IMR-90 (cell line): ENCODE measurements around the gene SLC22A12. TPM values are rescaled to one million over a fixed set of nuclear protein-coding genes. Genes with fewer than 3 reads are reported as not detected.

Source experiments
- ATAC-seq: fragments of 200-7000 bp; cut with Tn5 transposase; 2 replicates; pipeline ENCODE4 v1.9.1; 2020; ENCODE audit warnings: low read depth, mild to moderate bottlenecking, moderate library complexity
- BruUV-seq: library from RNA; stranded (reverse); fragments of 400-500 nt; replicated peaks from 2 replicates; lab custom pipeline; 2021; lab: Mats Ljungman, UMichigan
- CTCF ChIA-PET: fragments of 300-600 bp; formaldehyde crosslinking; extraction: SDS; loops from one replicate; lab custom pipeline; 2021; ENCODE audit warnings: antibody characterized with exemption; lab: Yijun Ruan, JAX
- POLR2A ChIA-PET: fragments of 300-600 bp; sonication (Branson Sonifier 250); formaldehyde crosslinking; loops from one replicate; lab custom pipeline; 2022; ENCODE audit warnings: antibody characterized with exemption; ENCODE audit not compliant: unreplicated experiment; lab: Charles Lee
- DNase-seq: peaks from one replicate; pipeline ENCODE4 v3.0.0; 2013
- H2AFZ ChIP-seq: replicated peaks from 2 replicates; pipeline ENCODE3; 2013; ENCODE audit warnings: low read length, mild to moderate bottlenecking; ENCODE audit not compliant: poor library complexity
- H2AK5ac ChIP-seq: 2 replicates; pipeline ENCODE4 v1.6.1; 2013; ENCODE audit warnings: low read depth, low read length, inconsistent platforms
- H2AK9ac ChIP-seq: replicated peaks from 2 replicates; pipeline ENCODE3; 2013; ENCODE audit warnings: mild to moderate bottlenecking, low read depth, low read length, moderate library complexity; ENCODE audit not compliant: poor library complexity
- H2BK120ac ChIP-seq: 2 replicates; pipeline ENCODE4 v1.6.1; 2013; ENCODE audit warnings: low read depth, low read length, inconsistent platforms
- H2BK15ac ChIP-seq: 3 replicates; pipeline ENCODE4 v1.6.1; 2013; ENCODE audit warnings: low read depth, low read length, inconsistent platforms
- H2BK20ac ChIP-seq: 2 replicates; pipeline ENCODE4 v1.6.1; 2013; ENCODE audit warnings: low read depth, mild to moderate bottlenecking, inconsistent platforms, low read length, moderate library complexity
- H2BK5ac ChIP-seq: 2 replicates; pipeline ENCODE4 v1.6.1; 2013; ENCODE audit warnings: mild to moderate bottlenecking, low read depth, low read length, inconsistent platforms; ENCODE audit not compliant: poor library complexity, severe bottlenecking
- H3K14ac ChIP-seq: replicated peaks from 2 replicates; pipeline ENCODE4 v1.6.1; 2013; ENCODE audit warnings: low read depth, low read length, inconsistent platforms
- H3K18ac ChIP-seq: 2 replicates; pipeline ENCODE4 v1.6.1; 2013; ENCODE audit warnings: low read depth, low read length, control low read depth
- H3K23ac ChIP-seq: 2 replicates; pipeline ENCODE4 v1.6.1; 2013; ENCODE audit warnings: low read depth, low read length, inconsistent platforms
- H3K27ac ChIP-seq: 2 replicates; pipeline ENCODE4 v1.5.1; 2013; ENCODE audit warnings: mild to moderate bottlenecking, control low read depth, low read length; ENCODE audit not compliant: insufficient read depth
- H3K27me3 ChIP-seq: 2 replicates; pipeline ENCODE4 v1.6.1; 2013; ENCODE audit warnings: low read length; ENCODE audit not compliant: control insufficient read depth, insufficient read depth
- H3K36me3 ChIP-seq: 2 replicates; pipeline ENCODE4 v1.6.1; 2013; ENCODE audit warnings: low read length, mixed read lengths; ENCODE audit not compliant: control insufficient read depth, insufficient read depth
- H3K4ac ChIP-seq: 2 replicates; pipeline ENCODE4 v1.6.1; 2013; ENCODE audit warnings: low read depth, low read length, inconsistent platforms
- H3K4me1 ChIP-seq: 2 replicates; pipeline ENCODE4 v1.6.1; 2013; ENCODE audit warnings: low read length, mixed read lengths; ENCODE audit not compliant: control insufficient read depth, insufficient read depth
- H3K4me2 ChIP-seq: 2 replicates; pipeline ENCODE4 v1.6.1; 2013; ENCODE audit warnings: low read depth, mild to moderate bottlenecking, control low read depth, low read length, moderate library complexity
- H3K4me3 ChIP-seq: 2 replicates; pipeline ENCODE4 v1.5.1; 2013; ENCODE audit warnings: low read depth, mild to moderate bottlenecking, control low read depth, low read length, moderate library complexity; ENCODE audit not compliant: insufficient read depth
- H3K56ac ChIP-seq: 2 replicates; pipeline ENCODE4 v1.6.1; 2013; ENCODE audit warnings: low read length, inconsistent platforms; ENCODE audit not compliant: insufficient read depth; ENCODE audit errors: extremely low read depth
- H3K79me1 ChIP-seq, 2 experiments: 2 replicates each; pipeline ENCODE4 v1.6.1; 2013; ENCODE audit warnings: low read length in 2 of 2, inconsistent platforms in 1 of 2, low read depth in 1 of 2
- H3K9ac ChIP-seq: 2 replicates; pipeline ENCODE4 v1.6.1; 2013; ENCODE audit warnings: low read depth, low read length, control low read depth
- H3K9me1 ChIP-seq: 2 replicates; pipeline ENCODE4 v1.6.1; 2013; ENCODE audit warnings: low read length, inconsistent platforms; ENCODE audit not compliant: insufficient read depth
- H3K9me3 ChIP-seq: 2 replicates; pipeline ENCODE4 v1.6.1; 2013; ENCODE audit warnings: low read length; ENCODE audit not compliant: control insufficient read depth, insufficient read depth
- H4K20me1 ChIP-seq: 2 replicates; pipeline ENCODE4 v1.6.1; 2013; ENCODE audit warnings: low read length, inconsistent platforms; ENCODE audit not compliant: insufficient read depth
- H4K5ac ChIP-seq: 2 replicates; pipeline ENCODE4 v1.6.1; 2013; ENCODE audit warnings: mild to moderate bottlenecking, low read depth, low read length, control low read depth
- H4K8ac ChIP-seq, 2 experiments: 2 replicates each; pipeline ENCODE4 v1.6.1; 2013; ENCODE audit warnings: low read depth in 2 of 2, low read length in 2 of 2, control low read depth in 1 of 2, inconsistent platforms in 1 of 2
- H4K91ac ChIP-seq: 2 replicates; pipeline ENCODE4 v1.6.1; 2013; ENCODE audit warnings: low read depth, low read length, inconsistent platforms; ENCODE audit not compliant: insufficient read depth
- BHLHE40 ChIP-seq: fragments of 150-350 bp; IDR thresholded peaks from 2 replicates; pipeline ENCODE4 v1.6.1; 2016; ENCODE audit warnings: mild to moderate bottlenecking, low read depth, low read length
- CHD1 ChIP-seq: IDR thresholded peaks from 2 replicates; pipeline ENCODE4 v1.6.1; 2012; ENCODE audit warnings: low read depth, low read length, improper control_type of control experiment
- MXI1 ChIP-seq: IDR thresholded peaks from 2 replicates; pipeline ENCODE4 v1.6.1; 2012; ENCODE audit warnings: low read depth, mild to moderate bottlenecking, low read length, moderate library complexity, borderline replicate concordance
- SMC3 ChIP-seq: fragments of 150-350 bp; IDR thresholded peaks from 2 replicates; pipeline ENCODE4 v1.6.1; 2016; ENCODE audit warnings: low read depth, mild to moderate bottlenecking, antibody characterized with exemption, low read length, moderate library complexity
- whole genome bisulfite sequencing, 2 experiments: methylation state at CpG; one replicate each; pipeline versions ENCODE4 v1.1.5 to v1.1.7; 2013; ENCODE audit warnings: missing lambda C conversion rate in 2 of 2; ENCODE audit not compliant: insufficient read length in 1 of 2; ENCODE audit errors: extremely low coverage in 2 of 2; 5-methylcytosine and 5-hydroxymethylcytosine counted together
- dilution Hi-C: fragments of 300-500 bp; cut with HindIII; formaldehyde crosslinking; loops from one replicate; pipeline ENCODE4 v1.14.3; 2018; ENCODE audit warnings: low sequenced_read_pairs; ENCODE audit not compliant: unreplicated experiment
- in situ Hi-C: fragments of 300-500 bp; cut with MboI; formaldehyde crosslinking; loops from 3 replicates; pipeline ENCODE4 v1.14.3; 2019; ENCODE audit warnings: low sequenced_read_pairs, inconsistent platforms, mixed read lengths
- intact Hi-C: fragments of 100-400 bp; cut with micrococcal nuclease; formaldehyde crosslinking; loops from 2 replicates; pipeline ENCODE4 v1.10.0; 2022
- polyA plus RNA-seq, 3 experiments: library from polyadenylated mRNA; depleted of rRNA; stranded (reverse); fragments of >200 nt; gene quantifications; 2 replicates each; pipeline ENCODE4 v1.2.3, GENCODE V29; 2012; ENCODE audit warnings: low replicate concordance in 1 of 3
- total RNA-seq: library from RNA; depleted of rRNA; stranded (reverse); fragments of >200 nt; gene quantifications from 2 replicates; pipeline ENCODE4 v1.2.3, GENCODE V29; 2012
- TF ChIP-seq, protein P1 (sequence below): fragments of 150-350 bp; IDR thresholded peaks from 2 replicates; pipeline ENCODE4 v1.6.1; 2017; ENCODE audit warnings: mild to moderate bottlenecking, antibody characterized with exemption, low read length, low read depth

Gene SLC22A12
- total and polyA plus RNA-seq, 2 of the 4 experiments (the other 2 are of a cell fraction), result not detected

DNA sequence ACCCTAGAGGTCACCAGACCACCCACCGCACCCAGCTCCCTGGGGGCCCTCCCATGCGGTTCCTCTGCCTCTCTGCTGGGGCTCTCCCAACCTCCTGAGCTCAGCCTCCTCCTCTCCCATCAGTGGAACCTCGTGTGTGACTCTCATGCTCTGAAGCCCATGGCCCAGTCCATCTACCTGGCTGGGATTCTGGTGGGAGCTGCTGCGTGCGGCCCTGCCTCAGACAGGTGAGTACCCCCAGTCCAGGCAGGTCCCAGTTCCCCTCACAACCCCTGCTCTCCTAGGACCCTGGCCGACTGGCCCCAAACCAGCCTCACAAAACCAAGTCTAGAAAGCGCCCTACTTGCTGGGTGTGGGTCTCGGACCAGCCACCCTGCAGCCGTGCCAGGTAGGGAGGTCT is 1.6 kb downstream of the SLC22A12 start:
- no peak overlapping the region for H3K4ac ChIP-seq
- 33% methylated on average over 1 of the region's 9 CpGs; no CpG with 5 or more reads in 1 of the 2 experiments for WGBS, 2 experiments
- H3K27ac ChIP-seq, result no peak overlapping the region
- H3K9me1 ChIP-seq, result no peaks in the 10 kb centered on the region
- no peaks in the 10 kb centered on the region for H4K20me1 ChIP-seq
- H3K14ac ChIP-seq, result no peak overlapping the region
- H4K91ac ChIP-seq, result no peak overlapping the region
- no peaks in the 10 kb centered on the region for H3K36me3 ChIP-seq
- no peaks in the 10 kb centered on the region for H3K79me1 ChIP-seq
- H3K4me1 ChIP-seq, result no peaks in the 10 kb centered on the region
- intact Hi-C loops, result no loop called here
- H3K27me3 ChIP-seq, result no peaks in the 10 kb centered on the region; the same call in 1 of the 2 replicates
- H2AFZ ChIP-seq, result no peak overlapping the region
- in situ Hi-C loops, result no loop called here
- H4K8ac ChIP-seq, result no peak overlapping the region
- no peak overlapping the region for H3K4me3 ChIP-seq
- peaks cover 9% of the 10 kb centered on the region for H3K9me3 ChIP-seq
- H2AK9ac ChIP-seq, result no peak overlapping the region
- no peak overlapping the region for H2AK5ac ChIP-seq
- H2BK120ac ChIP-seq, result no peak overlapping the region
- ChIA-PET POLR2A (no interaction called here), CTCF (no interaction called here)
- no peak overlapping the region for H2BK5ac ChIP-seq
- dilution Hi-C loops, result no loop called here
- no peak overlapping the region for H3K56ac ChIP-seq
- H3K23ac ChIP-seq, result no peak overlapping the region
- DNase-seq (no peak), ATAC-seq (no peak)
- H2BK15ac ChIP-seq, result no peak overlapping the region
- H2BK20ac ChIP-seq, result no peak overlapping the region
- no peak overlapping the region for H4K5ac ChIP-seq
- TF ChIP-seq, protein P1, sequence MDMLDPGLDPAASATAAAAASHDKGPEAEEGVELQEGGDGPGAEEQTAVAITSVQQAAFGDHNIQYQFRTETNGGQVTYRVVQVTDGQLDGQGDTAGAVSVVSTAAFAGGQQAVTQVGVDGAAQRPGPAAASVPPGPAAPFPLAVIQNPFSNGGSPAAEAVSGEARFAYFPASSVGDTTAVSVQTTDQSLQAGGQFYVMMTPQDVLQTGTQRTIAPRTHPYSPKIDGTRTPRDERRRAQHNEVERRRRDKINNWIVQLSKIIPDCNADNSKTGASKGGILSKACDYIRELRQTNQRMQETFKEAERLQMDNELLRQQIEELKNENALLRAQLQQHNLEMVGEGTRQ, result no peak
- no peak for TF ChIP-seq BHLHE40
- no peak for TF ChIP-seq CHD1
- no peak for TF ChIP-seq SMC3
- TF ChIP-seq MXI1, result no peak
- no TSS peak for BruUV-seq
- no peak overlapping the region for H3K4me2 ChIP-seq
- no peak overlapping the region for H3K18ac ChIP-seq
- no peak overlapping the region for H3K9ac ChIP-seq
